HCT116 (cell line): Measurements from ENCODE around the gene CALM1. TPM values are rescaled to one million over a fixed set of nuclear protein-coding genes. Genes with fewer than 3 reads are reported as not detected.

Experiments
- ATAC-seq: fragments of 200-7000 bp; cut with Tn5 transposase; 2 replicates; pipeline ENCODE4 v1.9.1; 2020; ENCODE audit warnings: mild to moderate bottlenecking, moderate library complexity
- BruUV-seq: library from RNA; stranded (reverse); fragments of 400-500 nt; replicated peaks from 2 replicates; lab custom pipeline; 2021; lab: Mats Ljungman, UMichigan
- CTCF ChIA-PET: fragments of 300-600 bp; sonication (Branson Sonifier 250); formaldehyde crosslinking; loops from one replicate; lab custom pipeline; 2021; ENCODE audit warnings: antibody characterized with exemption; lab: Charles Lee
- POLR2A ChIA-PET: fragments of 300-600, 350-600 bp; sonication (Branson Sonifier 250); formaldehyde crosslinking; loops from one replicate; lab custom pipeline; 2021; ENCODE audit warnings: antibody characterized with exemption; lab: Charles Lee
- RAD21 ChIA-PET, 2 experiments: fragments of 300-600 bp; sonication (Branson Sonifier 250); formaldehyde crosslinking; loops; one replicate each; lab custom pipeline; 2023; ENCODE audit warnings: low total read pairs in 2 of 2; ENCODE audit not compliant: uncharacterized antibody in 2 of 2, unreplicated experiment in 2 of 2, low non-redundant PET in 1 of 2; lab: Charles Lee
- DNase-seq: peaks from one replicate; pipeline ENCODE4 v3.0.0-alpha.2; 2010; ENCODE audit warnings: low read depth, low spot score
- H2AFZ ChIP-seq: fragments of 200-600 bp; shearing (Covaris generic), sonication (generic); 2 replicates; pipeline ENCODE4 v1.6.1; 2017; ENCODE audit warnings: low read depth, mixed run types, mixed read lengths, antibody characterized with exemption, low read length; ENCODE audit not compliant: poor library complexity, severe bottlenecking
- H3K27ac ChIP-seq: 2 replicates; pipeline ENCODE4 v1.5.1; 2012; ENCODE audit warnings: low read depth, low read length
- H3K27me3 ChIP-seq: fragments of 200-600 bp; sonication (generic); 2 replicates; pipeline ENCODE4 v1.6.1; 2016; ENCODE audit warnings: mixed run types, low read length, mixed read lengths; ENCODE audit not compliant: insufficient read depth
- H3K36me3 ChIP-seq, 2 experiments: fragments of 200-500 bp in 1 of 2; fragments of 200-600 bp in 1 of 2; sonication (Bioruptor generic) in 1 of 2; sonication (generic) in 1 of 2; 2 replicates each; pipeline versions ENCODE4 v1.5.1 to v1.6.1; 2014 to 2016; ENCODE audit warnings: low read length in 2 of 2, inconsistent platforms in 1 of 2, mixed read lengths in 1 of 2, mixed run types in 1 of 2; ENCODE audit not compliant: insufficient read depth in 2 of 2, control insufficient read depth in 1 of 2
- H3K4me1 ChIP-seq, 2 experiments: fragments of 200-600 bp in 1 of 2; sonication (generic) in 1 of 2; 2 replicates each; pipeline versions ENCODE4 v1.5.1 to v1.6.1; 2012 to 2017; ENCODE audit warnings: low read length in 2 of 2, inconsistent platforms in 1 of 2, mild to moderate bottlenecking in 1 of 2, mixed read lengths in 1 of 2, mixed run types in 1 of 2, moderate library complexity in 1 of 2; ENCODE audit not compliant: insufficient read depth in 2 of 2, control insufficient read depth in 1 of 2
- H3K4me2 ChIP-seq: fragments of 200-600 bp; sonication (generic); 2 replicates; pipeline ENCODE4 v1.6.1; 2017; ENCODE audit warnings: mixed run types, low read length, mixed read lengths
- H3K4me3 ChIP-seq, 2 experiments: fragments of 200-600 bp in 1 of 2; sonication (generic) in 1 of 2; replicated peaks in 1 of 2; 2 replicates each; pipeline ENCODE4 v1.5.1; 2011 to 2016; ENCODE audit warnings: low read length in 2 of 2, control low read depth in 1 of 2, low read depth in 1 of 2, mild to moderate bottlenecking in 1 of 2, mixed read lengths in 1 of 2, mixed run types in 1 of 2
- H3K79me2 ChIP-seq: fragments of 200-600 bp; sonication (generic); 2 replicates; pipeline ENCODE4 v1.6.1; 2017; ENCODE audit warnings: mild to moderate bottlenecking, mixed run types, low read length, moderate library complexity, mixed read lengths; ENCODE audit not compliant: insufficient read depth
- H3K9ac ChIP-seq: fragments of 200-600 bp; sonication (generic); 2 replicates; pipeline ENCODE4 v1.6.1; 2016; ENCODE audit warnings: low read length, mixed read lengths
- H3K9me2 ChIP-seq: fragments of 200-600 bp; sonication (generic), shearing (Covaris generic); 2 replicates; pipeline ENCODE4 v1.6.1; 2017; ENCODE audit warnings: mixed run types, mild to moderate bottlenecking, moderate library complexity; ENCODE audit not compliant: insufficient read depth
- H3K9me3 ChIP-seq, 2 experiments: fragments of 200-500 bp in 1 of 2; fragments of 200-600 bp in 1 of 2; sonication (Bioruptor generic) in 1 of 2; sonication (generic) in 1 of 2; 2 replicates each; pipeline ENCODE4 v1.6.1; 2014 to 2017; ENCODE audit warnings: low read length in 2 of 2, mixed read lengths in 2 of 2, inconsistent platforms in 1 of 2, low read depth in 1 of 2, mild to moderate bottlenecking in 1 of 2, mixed run types in 1 of 2, moderate library complexity in 1 of 2; ENCODE audit not compliant: control insufficient read depth in 1 of 2, insufficient read depth in 1 of 2
- H4K20me1 ChIP-seq: fragments of 200-600 bp; sonication (generic), shearing (Covaris generic); 2 replicates; pipeline ENCODE4 v1.6.1; 2017; ENCODE audit warnings: mixed run types, mild to moderate bottlenecking, moderate library complexity; ENCODE audit not compliant: insufficient read depth
- ATF3 ChIP-seq: IDR thresholded peaks from 2 replicates; pipeline ENCODE4 v1.6.1; 2012
- CBX3 ChIP-seq: IDR thresholded peaks from 2 replicates; pipeline ENCODE4 v1.6.1; 2012; ENCODE audit warnings: low read depth
- CEBPB ChIP-seq: IDR thresholded peaks from 2 replicates; pipeline ENCODE4 v1.6.1; 2012; ENCODE audit warnings: low read depth
- EGR1 ChIP-seq: IDR thresholded peaks from 2 replicates; pipeline ENCODE4 v1.6.1; 2012; ENCODE audit warnings: low read depth
- ELF1 ChIP-seq: IDR thresholded peaks from 2 replicates; pipeline ENCODE4 v1.6.1; 2012; ENCODE audit warnings: low read depth, borderline replicate concordance
- EZH2 ChIP-seq: fragments of 200-600 bp; sonication (generic); IDR thresholded peaks from 2 replicates; pipeline ENCODE4 v1.6.1; 2017; ENCODE audit warnings: antibody characterized with exemption, mixed run types
- EZH2phosphoT487 ChIP-seq: fragments of 200-600 bp; IDR thresholded peaks from 2 replicates; pipeline ENCODE4 v1.6.1; 2018; ENCODE audit warnings: antibody characterized with exemption, borderline replicate concordance
- POLR2AphosphoS5 ChIP-seq: IDR thresholded peaks from 2 replicates; pipeline ENCODE4 v1.6.1; 2011; ENCODE audit warnings: mild to moderate bottlenecking, low read depth, low read length, moderate library complexity
- RAD21 ChIP-seq: IDR thresholded peaks from 2 replicates; pipeline ENCODE4 v1.6.1; 2012; ENCODE audit warnings: low read depth, mild to moderate bottlenecking
- REST ChIP-seq: IDR thresholded peaks from 2 replicates; pipeline ENCODE4 v1.6.1; 2012; ENCODE audit warnings: low read depth
- YY1 ChIP-seq: IDR thresholded peaks from 2 replicates; pipeline ENCODE4 v1.6.1; 2011; ENCODE audit warnings: low read length, low read depth, moderate library complexity, mild to moderate bottlenecking; ENCODE audit not compliant: insufficient replicate concordance; ENCODE audit errors: extremely low read depth
- ZFX ChIP-seq: fragments of 450-650 bp; IDR thresholded peaks from 2 replicates; pipeline ENCODE4 v1.6.1; 2017
- intact Hi-C: fragments of 100-400 bp; cut with micrococcal nuclease; formaldehyde crosslinking; loops from 2 replicates; pipeline ENCODE4 v1.10.0; 2022
- total RNA-seq: library from RNA; stranded (reverse); gene quantifications from one replicate; pipeline ENCODE4 v1.2.1, GENCODE V29; 2021; ENCODE audit not compliant: unreplicated experiment
- TF ChIP-seq, protein P1 (sequence below): IDR thresholded peaks from 2 replicates; pipeline ENCODE4 v1.6.1; 2011; ENCODE audit warnings: mild to moderate bottlenecking, low read length, moderate library complexity; ENCODE audit not compliant: insufficient replicate concordance; ENCODE audit errors: extremely low read depth
- TF ChIP-seq, protein P2 (sequence below): IDR thresholded peaks from 2 replicates; pipeline ENCODE4 v1.6.1; 2012
- TF ChIP-seq, protein P3 (sequence below), 3 experiments: fragments of 200-600 bp in 1 of 3; sonication (generic) in 1 of 3; IDR thresholded peaks in 2 of 3; conservative IDR thresholded peaks in 1 of 3; 2 replicates each; pipeline ENCODE4 v1.5.1; 2012 to 2017; ENCODE audit warnings: low read depth in 2 of 3, low read length in 2 of 3, antibody characterized with exemption in 1 of 3, borderline replicate concordance in 1 of 3, control low read depth in 1 of 3, mild to moderate bottlenecking in 1 of 3, mixed read lengths in 1 of 3, mixed run types in 1 of 3, moderate library complexity in 1 of 3; ENCODE audit not compliant: insufficient read depth in 1 of 3

CALM1 gene
- total RNA-seq, 1 experiment from 2014 or later, result 261 TPM

- Histone ChIP-seq H3K9ac (no peak overlapping the region), H3K27me3 (no peaks in the 10 kb centered on the region), H3K9me2 (no peaks in the 10 kb centered on the region), H3K4me3 (no peak overlapping the region), H3K4me2 (no peak overlapping the region), H3K4me1 (no peaks in the 10 kb centered on the region), H3K27ac (no peak overlapping the region), H3K9me3 (peaks cover 0 to 3% of the 10 kb centered on the region in 2 experiments; a peak in 1 of 4 replicates), H2AFZ (no peak overlapping the region), H4K20me1 (no peaks in the 10 kb centered on the region), H3K36me3 (no peaks in the 10 kb centered on the region), H3K79me2 (no peaks in the 10 kb centered on the region)
- TF ChIP-seq CBX3, result no peak
- TF ChIP-seq POLR2AphosphoS5, result no peak
- TF ChIP-seq ELF1, result no peak
- no peak for TF ChIP-seq ZFX
- no peak for TF ChIP-seq REST
- TF ChIP-seq EZH2phosphoT487, result no peak
- TF ChIP-seq EZH2, result no peak
- TF ChIP-seq ATF3, result no peak
- TF ChIP-seq, protein P1, sequence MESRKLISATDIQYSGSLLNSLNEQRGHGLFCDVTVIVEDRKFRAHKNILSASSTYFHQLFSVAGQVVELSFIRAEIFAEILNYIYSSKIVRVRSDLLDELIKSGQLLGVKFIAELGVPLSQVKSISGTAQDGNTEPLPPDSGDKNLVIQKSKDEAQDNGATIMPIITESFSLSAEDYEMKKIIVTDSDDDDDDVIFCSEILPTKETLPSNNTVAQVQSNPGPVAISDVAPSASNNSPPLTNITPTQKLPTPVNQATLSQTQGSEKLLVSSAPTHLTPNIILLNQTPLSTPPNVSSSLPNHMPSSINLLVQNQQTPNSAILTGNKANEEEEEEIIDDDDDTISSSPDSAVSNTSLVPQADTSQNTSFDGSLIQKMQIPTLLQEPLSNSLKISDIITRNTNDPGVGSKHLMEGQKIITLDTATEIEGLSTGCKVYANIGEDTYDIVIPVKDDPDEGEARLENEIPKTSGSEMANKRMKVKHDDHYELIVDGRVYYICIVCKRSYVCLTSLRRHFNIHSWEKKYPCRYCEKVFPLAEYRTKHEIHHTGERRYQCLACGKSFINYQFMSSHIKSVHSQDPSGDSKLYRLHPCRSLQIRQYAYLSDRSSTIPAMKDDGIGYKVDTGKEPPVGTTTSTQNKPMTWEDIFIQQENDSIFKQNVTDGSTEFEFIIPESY, result no peak
- TF ChIP-seq, protein P2, sequence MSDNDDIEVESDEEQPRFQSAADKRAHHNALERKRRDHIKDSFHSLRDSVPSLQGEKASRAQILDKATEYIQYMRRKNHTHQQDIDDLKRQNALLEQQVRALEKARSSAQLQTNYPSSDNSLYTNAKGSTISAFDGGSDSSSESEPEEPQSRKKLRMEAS, result no peak
- TF ChIP-seq YY1, result no peak
- no peak for TF ChIP-seq EGR1
- TF ChIP-seq RAD21, result no peak
- TF ChIP-seq CEBPB, result no peak
- TF ChIP-seq, protein P3, sequence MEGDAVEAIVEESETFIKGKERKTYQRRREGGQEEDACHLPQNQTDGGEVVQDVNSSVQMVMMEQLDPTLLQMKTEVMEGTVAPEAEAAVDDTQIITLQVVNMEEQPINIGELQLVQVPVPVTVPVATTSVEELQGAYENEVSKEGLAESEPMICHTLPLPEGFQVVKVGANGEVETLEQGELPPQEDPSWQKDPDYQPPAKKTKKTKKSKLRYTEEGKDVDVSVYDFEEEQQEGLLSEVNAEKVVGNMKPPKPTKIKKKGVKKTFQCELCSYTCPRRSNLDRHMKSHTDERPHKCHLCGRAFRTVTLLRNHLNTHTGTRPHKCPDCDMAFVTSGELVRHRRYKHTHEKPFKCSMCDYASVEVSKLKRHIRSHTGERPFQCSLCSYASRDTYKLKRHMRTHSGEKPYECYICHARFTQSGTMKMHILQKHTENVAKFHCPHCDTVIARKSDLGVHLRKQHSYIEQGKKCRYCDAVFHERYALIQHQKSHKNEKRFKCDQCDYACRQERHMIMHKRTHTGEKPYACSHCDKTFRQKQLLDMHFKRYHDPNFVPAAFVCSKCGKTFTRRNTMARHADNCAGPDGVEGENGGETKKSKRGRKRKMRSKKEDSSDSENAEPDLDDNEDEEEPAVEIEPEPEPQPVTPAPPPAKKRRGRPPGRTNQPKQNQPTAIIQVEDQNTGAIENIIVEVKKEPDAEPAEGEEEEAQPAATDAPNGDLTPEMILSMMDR (IDR thresholded peaks at IDR 0.05 in 2 of 3, conservative IDR thresholded peaks at IDR 0.05 in 1 of 3; ENCODE audit: borderline replicate concordance in 1 of 3, insufficient read depth in 1 of 3, low read depth in 2 of 3, low read length in 2 of 3), result no peak
- POLR2A ChIA-PET, result no interaction called here
- RAD21 ChIA-PET, result no interaction called here
- no TSS peak for BruUV-seq
- no peak for ATAC-seq
- intact Hi-C loops, result no loop called here
- CTCF ChIA-PET, result no interaction called here
- DNase-seq, result no peak
Measured at GRCh38 chr14:90429236-90429635, 32.4 kb downstream of the CALM1 start.
